HTR-8/SVneo (cell line): ENCODE data around the gene ADCYAP1.
"Not testable (repeated sequence)": the region's sequence is repeated elsewhere in the genome, so short reads cannot be mapped to it uniquely, and the experiment has no call there.

Source experiments
- DNase-seq: peaks from one replicate; pipeline ENCODE4 v3.0.0; 2011; ENCODE audit warnings: low spot score, mixed read lengths; ENCODE audit not compliant: insufficient read length
- FAIRE-seq: peaks from 2 replicates; lab custom pipeline; 2011; peaks lifted over from hg19 to GRCh38; lab: Jason Lieb, UNC

The ADCYAP1 gene

GRCh38 chr18:904218-905090, at the start of gene ADCYAP1:
Gene ADCYAP1, plus strand, starts transcription at chr18:904871. Its CDS starts 516 bp downstream, at chr18:905387.
- no peak for DNase-seq
- FAIRE-seq = no peak

- DNase-seq (no peak), FAIRE-seq (no peak)
Measured at GRCh38 chr18:857986-858385, 46.7 kb upstream of the ADCYAP1 start.

DNA sequence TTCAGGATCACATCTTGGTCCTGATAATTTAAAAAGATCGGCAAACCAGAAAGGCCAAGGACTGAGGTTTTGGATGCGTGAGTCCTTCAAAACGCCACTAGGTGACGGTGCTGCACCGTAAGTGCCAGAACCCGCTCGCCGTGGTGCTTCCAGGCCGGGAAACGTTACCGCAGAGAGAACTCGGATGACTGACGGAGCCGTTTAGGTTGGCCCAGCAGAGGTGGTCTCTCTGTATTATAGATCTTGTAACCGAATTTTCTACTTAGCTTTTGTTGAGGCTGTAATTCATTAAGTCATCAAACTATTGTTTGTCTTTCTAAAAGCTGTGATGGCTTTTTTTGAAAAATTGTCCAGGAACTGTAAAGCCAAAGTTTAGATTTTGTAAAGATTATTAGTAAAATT, 39.8 kb upstream of the ADCYAP1 start:
- peak; percentile 76 for DNase-seq

DNA sequence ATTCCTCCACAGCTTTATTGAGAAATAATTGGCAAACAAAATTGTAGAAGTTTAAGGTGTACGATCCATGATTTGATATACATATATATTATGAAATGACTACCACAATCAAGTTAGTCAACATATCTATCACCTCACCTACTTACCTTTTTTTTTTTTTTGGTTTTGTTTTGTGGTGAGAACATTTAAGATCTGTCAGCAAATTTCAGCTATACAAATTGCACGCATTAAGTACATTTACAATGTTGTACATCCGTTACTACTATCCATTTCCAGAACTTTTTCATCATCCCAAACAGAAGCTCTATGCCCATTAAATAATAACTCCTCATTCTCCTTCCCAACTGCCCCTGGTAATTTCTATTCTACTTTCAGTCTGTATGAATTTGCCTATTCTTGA, 37.4 kb upstream of the ADCYAP1 start:
- DNase-seq (no peak), FAIRE-seq (no peak)

More for the DNA sequence above, 39.8 kb upstream of the ADCYAP1 start:
- peak; percentile 90 for FAIRE-seq

DNA sequence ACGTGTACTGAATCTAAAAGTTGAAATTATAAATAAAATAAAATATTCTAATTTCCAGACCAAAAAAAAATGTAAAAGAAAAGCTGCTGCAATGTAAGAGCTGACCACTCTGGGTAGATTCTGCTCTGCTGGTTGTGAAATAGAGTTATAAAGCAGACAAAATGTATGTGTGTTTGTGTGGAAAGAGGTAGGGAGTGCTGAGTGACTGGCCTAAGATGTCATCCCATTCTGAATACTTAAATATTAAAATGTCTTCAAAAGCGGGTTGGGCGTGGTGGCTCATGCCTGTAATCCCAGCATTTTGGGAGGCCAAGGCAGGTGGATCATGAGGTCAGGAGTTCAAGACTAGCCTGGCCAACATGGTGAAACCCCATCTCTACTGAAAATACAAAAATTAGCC, 31.2 kb upstream of the ADCYAP1 start:
- DNase-seq, FAIRE-seq: not testable (repeated sequence)

DNA sequence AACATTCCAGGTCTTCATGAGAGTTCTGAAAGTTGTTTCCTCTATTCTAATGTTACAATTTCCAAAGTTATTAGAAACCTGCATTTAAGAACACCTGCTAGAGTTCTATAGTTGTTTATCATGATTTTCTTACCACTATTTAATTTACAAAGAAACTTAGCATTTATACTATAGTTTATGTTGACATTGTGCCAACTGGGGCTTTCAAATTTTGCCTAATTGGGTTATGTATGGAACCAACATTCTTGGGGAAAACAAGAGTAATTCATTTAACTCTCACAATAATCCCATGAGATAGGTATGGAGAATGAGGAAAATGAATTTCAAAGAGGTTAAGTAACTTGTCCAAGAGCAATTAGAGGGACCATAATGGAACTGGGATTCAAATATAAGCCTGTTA, 28.8 kb upstream of the ADCYAP1 start:
- FAIRE-seq (no peak), DNase-seq (no peak)

DNA sequence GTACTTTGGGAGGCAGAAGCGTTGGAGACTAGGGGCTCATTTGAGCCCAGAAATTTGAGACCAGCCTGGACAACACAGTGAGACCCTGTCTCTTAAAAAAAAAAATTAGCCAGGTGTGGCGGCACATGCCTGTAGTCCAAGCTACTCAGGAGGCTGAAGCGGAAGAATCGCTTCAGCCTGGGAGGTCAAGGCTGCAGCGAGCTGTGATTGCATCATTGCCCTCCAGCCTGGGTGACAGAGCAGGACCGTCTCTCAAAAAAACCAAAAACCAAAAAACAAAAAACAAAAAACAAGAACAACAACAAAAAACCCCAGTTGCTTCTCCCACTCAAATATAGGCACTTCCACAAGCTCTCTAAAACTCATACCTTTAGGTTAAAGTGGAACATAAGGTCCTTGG, 27.4 kb upstream of the ADCYAP1 start:
- FAIRE-seq = no peak
- no peak for DNase-seq

- no peak for FAIRE-seq
- no peak for DNase-seq
Measured at GRCh38 chr18:886076-886475, 18.6 kb upstream of the ADCYAP1 start.

DNA sequence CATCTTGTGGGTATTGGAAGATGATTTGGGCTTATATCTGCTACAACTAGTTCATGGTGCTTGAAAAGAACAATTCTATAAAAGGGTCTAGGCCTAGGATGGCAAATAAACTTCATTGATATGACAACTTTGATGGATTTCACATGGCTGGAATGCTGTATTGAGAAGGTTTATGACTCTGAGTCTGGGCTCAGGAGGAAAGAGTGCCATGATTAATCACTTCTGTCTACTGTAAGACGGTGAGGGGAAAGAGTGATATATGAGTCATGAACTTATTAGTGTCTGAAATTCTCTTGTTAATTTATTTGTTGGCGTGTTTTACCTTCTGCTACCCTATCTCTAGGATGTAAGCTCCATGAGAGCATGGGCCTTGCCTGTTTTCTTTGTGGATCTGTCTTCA, 17.0 kb upstream of the ADCYAP1 start:
- FAIRE-seq (no peak), DNase-seq (no peak)

GRCh38 chr18:892316-892715, 12.4 kb upstream of the ADCYAP1 start:
- no peak for FAIRE-seq
- DNase-seq = no peak

DNA sequence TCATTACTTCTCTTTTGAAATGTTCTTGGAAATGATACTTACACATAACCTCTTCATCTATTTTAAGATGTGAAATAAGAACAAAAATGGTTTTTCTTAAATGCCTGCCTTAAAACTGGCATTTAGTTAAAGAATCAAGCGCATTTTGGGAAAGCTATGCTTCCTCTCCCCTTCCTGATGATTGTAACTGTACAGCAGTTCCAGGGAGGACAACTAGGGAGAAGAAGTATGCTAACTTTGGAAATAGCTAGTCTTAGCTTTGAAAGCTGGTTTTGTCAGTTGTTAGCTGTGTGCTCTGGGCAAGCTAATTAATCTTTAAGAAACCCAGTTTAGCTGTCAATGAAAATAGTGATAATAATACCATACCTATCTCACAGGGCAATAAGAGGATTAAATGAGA, 8.4 kb upstream of the ADCYAP1 start:
- DNase-seq = no peak
- no peak for FAIRE-seq

DNA sequence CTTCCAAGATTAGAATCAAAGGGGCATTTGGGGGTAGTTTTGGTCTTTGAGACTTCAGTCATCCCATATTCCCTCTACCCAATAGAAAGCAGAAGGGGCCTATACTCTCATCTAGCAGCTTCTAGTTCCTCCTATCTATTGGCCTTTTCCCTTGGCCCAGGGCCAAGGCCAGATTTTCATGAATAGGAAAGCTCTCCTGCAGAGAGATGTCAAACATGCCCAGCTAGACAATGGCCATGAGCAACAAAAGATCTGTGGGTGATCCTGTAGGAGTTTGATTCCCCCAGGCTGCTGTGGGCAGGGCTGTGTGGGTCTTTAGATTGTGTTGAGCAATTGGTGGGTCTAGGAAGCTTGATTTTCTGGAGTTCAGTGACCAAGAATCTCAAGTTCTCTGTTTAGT, 2.9 kb upstream of the ADCYAP1 start:
- no peak for FAIRE-seq
- DNase-seq = no peak

GRCh38 chr18:902229-902628, 2.4 kb upstream of the ADCYAP1 start:
- no peak for DNase-seq

DNA sequence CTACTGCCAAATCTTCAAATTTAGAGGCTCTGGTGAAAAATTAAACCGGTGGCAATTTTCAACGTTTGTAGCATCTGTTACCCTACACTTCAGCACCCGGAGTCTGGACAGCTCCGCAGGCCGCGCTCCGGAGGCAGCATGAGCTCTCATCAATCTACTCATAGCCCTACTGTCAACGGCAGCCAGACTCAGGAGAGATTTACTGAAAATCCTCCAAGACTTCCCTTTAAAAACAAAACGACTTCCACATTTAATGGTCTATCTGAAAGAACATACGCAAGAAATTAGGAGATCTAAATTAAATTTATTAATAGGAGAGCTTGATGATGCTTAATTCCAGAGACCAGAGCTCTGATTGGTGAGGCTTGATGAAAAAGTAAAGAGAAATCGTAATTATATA, 970 bp upstream of the ADCYAP1 start:
- DNase-seq (peak; percentile 55), FAIRE-seq (no peak)

More at GRCh38 chr18:902229-902628, 2.4 kb upstream of the ADCYAP1 start:
- no peak for FAIRE-seq

DNA sequence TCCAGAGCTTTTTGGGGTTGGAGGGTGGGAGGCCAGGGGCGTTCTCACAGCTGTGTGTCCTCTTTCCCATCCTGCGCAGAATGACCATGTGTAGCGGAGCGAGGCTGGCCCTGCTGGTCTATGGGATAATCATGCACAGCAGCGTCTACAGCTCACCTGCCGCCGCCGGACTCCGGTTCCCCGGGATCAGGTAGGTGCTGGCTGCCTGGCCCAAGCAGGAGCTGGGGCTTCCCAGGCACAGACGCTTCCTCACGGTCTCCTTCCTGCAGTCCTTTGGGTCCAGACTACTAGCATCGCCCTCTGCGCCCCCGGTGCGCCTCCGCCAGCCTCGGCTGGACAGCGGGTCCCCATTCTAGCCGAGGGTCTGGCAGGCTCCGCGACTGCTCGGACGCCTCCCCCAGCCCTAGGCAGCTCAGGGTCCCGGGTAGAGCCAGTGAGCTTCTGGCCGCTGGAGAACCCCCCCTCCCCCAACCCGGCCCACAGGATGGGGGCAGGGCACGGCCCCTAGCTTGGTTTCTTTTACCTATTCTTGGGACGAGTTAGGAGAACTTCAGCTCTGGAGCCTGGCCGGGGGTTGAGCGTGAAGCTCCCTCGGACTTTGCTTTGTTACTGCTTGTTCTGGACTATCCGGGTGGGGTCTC, 756 bp downstream of the ADCYAP1 start:
- DNase-seq = no peak

GRCh38 chr18:905948-906415, 1.3 kb downstream of the ADCYAP1 start:
- FAIRE-seq (no peak), DNase-seq (no peak)

More for the DNA sequence above, 756 bp downstream of the ADCYAP1 start:
- FAIRE-seq = no peak

GRCh38 chr18:906416-907114, 1.9 kb downstream of the ADCYAP1 start:
- DNase-seq (no peak), FAIRE-seq (no peak)

DNA sequence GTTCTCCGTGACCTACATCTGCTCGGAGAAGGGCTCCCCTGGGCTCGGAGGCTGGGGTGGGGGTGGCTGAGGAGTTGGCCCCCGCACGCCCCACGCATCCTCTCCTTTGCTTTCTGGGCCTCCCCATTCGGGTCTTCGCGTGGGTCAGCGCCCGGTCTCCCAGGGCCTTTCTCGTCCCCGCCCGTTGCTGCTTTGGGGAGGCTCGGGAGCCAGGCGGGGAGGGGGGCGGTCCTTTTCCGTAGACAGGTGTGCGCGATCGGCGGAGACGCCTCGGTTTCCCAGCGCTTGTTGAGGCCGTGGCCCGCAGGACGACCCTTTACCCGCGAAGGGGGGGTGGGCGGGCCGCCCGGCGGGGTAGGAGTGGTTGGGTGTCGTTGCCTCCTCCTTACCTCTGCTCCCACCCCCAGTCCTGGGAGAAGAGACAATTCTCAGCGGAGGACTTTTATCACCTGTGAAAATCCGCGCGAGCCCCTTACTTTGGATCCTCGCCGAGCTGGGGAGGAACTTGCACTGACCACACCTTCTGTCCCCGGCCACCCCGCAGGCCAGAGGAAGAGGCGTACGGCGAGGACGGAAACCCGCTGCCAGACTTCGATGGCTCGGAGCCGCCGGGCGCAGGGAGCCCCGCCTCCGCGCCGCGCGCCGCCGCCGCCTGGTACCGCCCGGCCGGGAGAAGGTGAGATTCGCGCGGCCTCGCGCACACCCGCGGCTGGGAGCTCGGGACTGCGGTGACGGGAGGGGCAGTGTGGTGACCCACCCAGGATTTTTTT, 2.6 kb downstream of the ADCYAP1 start:
- FAIRE-seq (no peak), DNase-seq (no peak)

DNA sequence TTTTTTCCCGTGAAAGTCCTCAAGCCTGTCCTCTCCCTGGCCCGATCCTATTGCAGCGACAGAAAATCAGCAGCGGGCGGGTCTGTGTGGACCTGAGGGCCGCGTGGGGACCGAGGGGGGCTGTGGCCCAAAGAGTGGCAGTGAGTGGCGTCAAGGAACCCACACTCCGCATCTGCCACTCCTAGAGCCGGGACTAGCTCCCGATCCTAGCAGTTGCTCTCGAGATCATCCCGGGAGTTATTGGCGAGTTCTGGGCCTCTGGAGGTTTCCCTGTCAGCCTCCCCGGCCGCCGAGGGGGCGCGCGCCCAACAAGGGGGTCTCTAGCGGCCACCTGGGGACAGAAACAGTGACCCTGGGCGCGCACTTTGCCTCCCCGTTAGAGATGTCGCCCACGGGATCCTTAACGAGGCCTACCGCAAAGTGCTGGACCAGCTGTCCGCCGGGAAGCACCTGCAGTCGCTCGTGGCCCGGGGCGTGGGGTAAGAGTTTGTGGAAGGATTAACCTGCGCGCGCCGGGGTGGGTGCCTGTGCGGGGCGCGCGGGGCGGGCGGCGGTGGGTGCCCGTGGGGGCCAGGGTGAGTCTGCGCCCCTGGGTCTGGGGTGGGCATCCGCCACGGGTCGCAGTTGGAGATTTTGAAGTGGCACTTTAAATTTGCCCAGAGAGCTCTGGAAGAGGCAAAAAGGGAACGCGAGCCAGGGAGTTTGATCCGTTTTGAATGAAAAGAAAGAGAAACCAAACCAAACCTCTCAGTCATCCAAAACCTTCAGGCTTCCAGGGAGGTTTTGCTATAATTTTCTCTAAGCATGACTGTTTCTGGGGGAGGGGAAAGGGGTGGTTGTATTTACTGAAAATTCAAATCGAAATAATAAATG, 3.5 kb downstream of the ADCYAP1 start:
- DNase-seq = no peak
- no peak for FAIRE-seq
